Activated T-helper 1 cell treated with anti-CD3 and anti-CD28 coated beads, Interleukin-12 subunit alpha, Interleukin-12 subunit beta, Interleukin-2, Interleukin-4 antibody, amounts not matched to agents 30 ng/mL and 10 ng/mL and 1 ng/mL, durations not matched to agents 14 hours and 24 hours and 36 hours (primary cell): ENCODE results near the gene COPS4. TPM values are rescaled to one million over a fixed set of nuclear protein-coding genes. Genes with fewer than 3 reads are reported as not detected.

ENCODE experiments used
- DNase-seq: peaks from one replicate; pipeline ENCODE4 v3.0.0; 2021; ENCODE audit warnings: low spot score
- H3K27ac Mint-ChIP-seq: one replicate; pipeline ENCODE4 v1.8.0; 2021; ENCODE audit warnings: mild to moderate bottlenecking, mixed read lengths
- H3K27me3 Mint-ChIP-seq: one replicate; pipeline ENCODE4 v1.8.0; 2022; ENCODE audit warnings: mild to moderate bottlenecking, moderate library complexity, mixed read lengths; ENCODE audit not compliant: insufficient read depth
- H3K36me3 Mint-ChIP-seq: one replicate; pipeline ENCODE4 v1.8.0; 2021; ENCODE audit warnings: low read depth, mixed read lengths
- H3K4me1 Mint-ChIP-seq: one replicate; pipeline ENCODE4 v1.8.0; 2021; ENCODE audit warnings: low read depth, mixed read lengths
- H3K4me3 Mint-ChIP-seq: one replicate; pipeline ENCODE4 v1.8.0; 2021; ENCODE audit warnings: mild to moderate bottlenecking, moderate library complexity, mixed read lengths
- H3K9me3 Mint-ChIP-seq: one replicate; pipeline ENCODE4 v1.8.0; 2021; ENCODE audit warnings: mixed read lengths
- intact Hi-C: fragments of 100-400 bp; cut with micrococcal nuclease; formaldehyde crosslinking; loops from one replicate; pipeline ENCODE4 v1.15.1; 2024
- total RNA-seq: library from RNA; stranded (reverse); gene quantifications from 2 replicates; pipeline ENCODE4 v1.2.3, GENCODE V29; 2022

The COPS4 gene
- total RNA-seq, 1 donor from 2014 or later, result 35.8 TPM

DNA sequence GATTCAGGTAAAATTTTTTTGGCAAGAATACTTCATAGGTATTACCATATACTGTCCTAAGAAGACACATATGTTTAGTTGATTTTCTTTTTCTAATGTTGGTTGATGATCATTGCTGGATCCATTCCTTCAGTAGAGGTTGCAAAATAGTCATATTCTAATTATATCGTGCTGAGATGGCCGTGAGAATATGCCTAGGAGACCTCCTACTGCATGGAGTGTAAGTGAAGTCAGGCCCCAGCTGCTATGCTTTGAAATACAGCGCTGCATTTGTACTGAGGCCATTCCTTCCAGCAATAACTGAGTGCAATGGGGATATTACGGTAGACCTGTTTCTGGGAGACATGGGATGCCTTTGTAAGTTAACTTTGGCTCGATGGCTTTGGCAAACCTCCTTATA lies 86.3 kb downstream of the COPS4 start:
- no peak overlapping the region for H3K4me3 Mint-ChIP-seq
- intact Hi-C loops, result no loop called here

DNA sequence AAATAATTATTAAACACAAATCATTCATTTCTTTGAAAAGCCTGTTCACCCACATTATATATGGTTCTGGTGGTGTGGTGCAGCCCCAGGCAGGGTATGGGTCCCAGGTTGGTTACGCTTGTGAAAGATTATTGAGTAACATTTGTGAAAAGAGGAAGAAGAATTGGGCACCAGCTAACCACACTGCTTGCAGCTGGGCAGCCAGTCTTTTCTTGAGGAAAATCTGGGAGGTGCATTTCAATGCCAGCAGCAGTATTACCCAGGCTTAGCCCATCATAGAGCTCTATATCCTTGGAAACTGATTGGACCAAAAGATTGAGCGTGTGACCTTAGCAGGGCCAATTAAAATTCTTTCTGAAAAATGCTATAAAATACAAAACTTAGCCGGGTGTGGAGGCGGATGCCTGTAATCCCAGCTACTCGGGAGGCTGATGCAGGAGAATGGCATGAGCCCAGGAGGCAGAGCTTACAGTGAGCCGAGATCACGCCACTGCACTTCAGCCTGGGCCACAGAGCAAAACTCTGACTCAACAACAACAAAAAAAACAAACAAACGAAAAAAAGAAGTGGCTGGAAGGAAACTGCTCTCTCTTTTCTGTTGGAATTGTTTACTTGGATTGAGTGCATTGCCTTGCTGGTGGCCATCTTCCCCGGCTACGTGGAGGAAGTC lies 89.3 kb downstream of the COPS4 start:
- Mint-ChIP-seq H3K27ac (no peak overlapping the region), H3K36me3 (no peaks in the 10 kb centered on the region), H3K27me3 (peaks cover 4% of the 10 kb centered on the region), H3K4me3 (no peak overlapping the region), H3K4me1 (peaks cover 19% of the 10 kb centered on the region), H3K9me3 (peaks cover 4% of the 10 kb centered on the region)
- DNase-seq, result no peak
- intact Hi-C loops, result no loop called here

More for the DNA sequence above, 86.3 kb downstream of the COPS4 start:
- H3K27ac Mint-ChIP-seq, result no peak overlapping the region
- H3K4me1 Mint-ChIP-seq, result peaks cover 20% of the 10 kb centered on the region
- no peak for DNase-seq
- H3K9me3 Mint-ChIP-seq, result peaks cover 4% of the 10 kb centered on the region
- peaks cover 5% of the 10 kb centered on the region for H3K27me3 Mint-ChIP-seq
- H3K36me3 Mint-ChIP-seq, result no peaks in the 10 kb centered on the region

Other genes starting within 250 kb of the COPS4 start
- gene SCD5, start 236.4 kb upstream of the COPS4 start, total RNA-seq, result 0.44 and 0.70 TPM in 2 replicates
- 118 and 123 TPM in 2 replicates for gene SEC31A, start 144.0 kb upstream of the COPS4 start, total RNA-seq
- gene THAP9, start 134.4 kb upstream of the COPS4 start, total RNA-seq, result 1.9 and 2.3 TPM in 2 replicates
- gene LIN54, start 24.4 kb upstream of the COPS4 start, total RNA-seq, result 26.6 and 29.3 TPM in 2 replicates
- 35.5 and 41.9 TPM in 2 replicates for gene PLAC8, start 79.5 kb downstream of the COPS4 start, total RNA-seq
- 22.5 and 22.6 TPM in 2 replicates for gene COQ2, start 249.6 kb downstream of the COPS4 start, total RNA-seq